ENCODE measurements around the gene MED9.

DNA sequence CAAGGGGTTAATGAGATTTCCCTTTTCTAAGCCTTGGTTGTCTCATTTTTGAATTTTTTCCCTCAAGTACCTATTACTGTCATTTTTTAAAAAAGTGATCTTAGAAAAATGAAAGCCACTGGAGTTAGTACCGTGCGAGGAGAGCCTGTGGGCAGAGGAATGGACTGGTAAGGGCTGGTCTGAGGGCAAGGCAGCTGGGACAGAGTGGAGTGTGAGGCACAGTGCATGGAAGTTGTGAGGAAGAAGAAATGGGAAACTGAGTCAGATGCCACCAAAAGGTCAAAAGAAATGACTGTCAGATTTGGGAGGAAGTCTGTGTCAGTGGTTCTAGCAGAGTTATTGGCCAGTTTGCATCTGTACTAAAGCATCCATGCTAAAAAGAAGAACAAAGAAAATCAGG lies 11.2 kb downstream of the MED9 start:
- TF ChIP-seq POLR2A (IDR thresholded peaks at IDR 0.05): no peak
- TF ChIP-seq, protein P1, sequence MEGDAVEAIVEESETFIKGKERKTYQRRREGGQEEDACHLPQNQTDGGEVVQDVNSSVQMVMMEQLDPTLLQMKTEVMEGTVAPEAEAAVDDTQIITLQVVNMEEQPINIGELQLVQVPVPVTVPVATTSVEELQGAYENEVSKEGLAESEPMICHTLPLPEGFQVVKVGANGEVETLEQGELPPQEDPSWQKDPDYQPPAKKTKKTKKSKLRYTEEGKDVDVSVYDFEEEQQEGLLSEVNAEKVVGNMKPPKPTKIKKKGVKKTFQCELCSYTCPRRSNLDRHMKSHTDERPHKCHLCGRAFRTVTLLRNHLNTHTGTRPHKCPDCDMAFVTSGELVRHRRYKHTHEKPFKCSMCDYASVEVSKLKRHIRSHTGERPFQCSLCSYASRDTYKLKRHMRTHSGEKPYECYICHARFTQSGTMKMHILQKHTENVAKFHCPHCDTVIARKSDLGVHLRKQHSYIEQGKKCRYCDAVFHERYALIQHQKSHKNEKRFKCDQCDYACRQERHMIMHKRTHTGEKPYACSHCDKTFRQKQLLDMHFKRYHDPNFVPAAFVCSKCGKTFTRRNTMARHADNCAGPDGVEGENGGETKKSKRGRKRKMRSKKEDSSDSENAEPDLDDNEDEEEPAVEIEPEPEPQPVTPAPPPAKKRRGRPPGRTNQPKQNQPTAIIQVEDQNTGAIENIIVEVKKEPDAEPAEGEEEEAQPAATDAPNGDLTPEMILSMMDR (IDR thresholded peaks at IDR 0.05): no peak

Data from body of pancreas (tissue), 4 donors.